GM18951 (cell line): ENCODE data around the gene LRMDA.

Experiments used
- POLR2A ChIP-seq: IDR thresholded peaks from 4 replicates; pipeline ENCODE4 v1.6.1; 2011; ENCODE audit warnings: mild to moderate bottlenecking; ENCODE audit not compliant: insufficient read length, insufficient read depth; ENCODE audit errors: extremely low read depth
- in situ Hi-C: fragments of 300-500 bp; cut with MboI; formaldehyde crosslinking; loops from one replicate; pipeline ENCODE4 v1.12.0; 2022; ENCODE audit warnings: low sequenced_read_pairs, mixed read lengths, inconsistent platforms; ENCODE audit not compliant: unreplicated experiment

The LRMDA gene

GRCh38 chr10:76394707-76395042 lies 963.3 kb downstream of the LRMDA start:
- in situ Hi-C loops = no loop called here
- no peak for TF ChIP-seq POLR2A

DNA sequence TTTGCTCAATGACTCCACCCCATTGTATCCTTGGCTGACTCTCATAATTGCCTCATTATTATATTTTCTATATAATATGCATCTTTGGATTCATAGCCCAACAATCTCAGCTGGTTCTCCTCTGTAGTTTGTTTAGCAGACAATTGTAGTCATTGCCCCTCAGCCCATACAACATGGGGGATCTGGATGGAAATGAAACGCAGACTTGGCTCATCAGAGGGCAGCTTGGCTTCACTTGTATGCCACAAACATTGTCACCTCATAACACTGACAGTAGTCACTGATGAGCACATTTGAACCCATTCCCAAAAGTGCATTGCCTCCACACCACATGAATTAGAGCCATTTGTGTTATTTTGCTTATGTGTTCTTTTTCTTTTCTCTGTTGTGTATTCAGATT lies 963.8 kb downstream of the LRMDA start:
- no peak for TF ChIP-seq POLR2A
- in situ Hi-C loops = no loop called here

DNA sequence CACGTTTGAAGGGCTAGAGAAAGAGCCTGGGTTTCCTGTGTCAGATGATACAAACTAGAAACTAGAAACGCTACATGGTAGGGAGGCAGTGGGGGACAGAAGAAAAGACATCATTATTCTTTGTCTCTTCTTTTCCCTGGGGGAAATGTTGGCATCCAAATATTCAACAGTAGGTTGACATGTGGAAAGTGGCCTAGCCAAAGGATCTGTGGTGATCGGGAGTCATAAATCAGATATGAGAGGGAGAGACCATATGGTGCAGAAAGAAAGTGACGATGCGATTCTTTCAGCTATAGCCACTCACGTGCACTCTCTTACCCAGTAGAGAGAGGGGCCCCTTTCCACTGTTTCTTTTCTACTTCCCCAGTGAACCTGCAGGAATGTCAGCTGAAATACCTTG lies 964.7 kb downstream of the LRMDA start:
- TF ChIP-seq POLR2A = no peak
- in situ Hi-C loops = no loop called here

DNA sequence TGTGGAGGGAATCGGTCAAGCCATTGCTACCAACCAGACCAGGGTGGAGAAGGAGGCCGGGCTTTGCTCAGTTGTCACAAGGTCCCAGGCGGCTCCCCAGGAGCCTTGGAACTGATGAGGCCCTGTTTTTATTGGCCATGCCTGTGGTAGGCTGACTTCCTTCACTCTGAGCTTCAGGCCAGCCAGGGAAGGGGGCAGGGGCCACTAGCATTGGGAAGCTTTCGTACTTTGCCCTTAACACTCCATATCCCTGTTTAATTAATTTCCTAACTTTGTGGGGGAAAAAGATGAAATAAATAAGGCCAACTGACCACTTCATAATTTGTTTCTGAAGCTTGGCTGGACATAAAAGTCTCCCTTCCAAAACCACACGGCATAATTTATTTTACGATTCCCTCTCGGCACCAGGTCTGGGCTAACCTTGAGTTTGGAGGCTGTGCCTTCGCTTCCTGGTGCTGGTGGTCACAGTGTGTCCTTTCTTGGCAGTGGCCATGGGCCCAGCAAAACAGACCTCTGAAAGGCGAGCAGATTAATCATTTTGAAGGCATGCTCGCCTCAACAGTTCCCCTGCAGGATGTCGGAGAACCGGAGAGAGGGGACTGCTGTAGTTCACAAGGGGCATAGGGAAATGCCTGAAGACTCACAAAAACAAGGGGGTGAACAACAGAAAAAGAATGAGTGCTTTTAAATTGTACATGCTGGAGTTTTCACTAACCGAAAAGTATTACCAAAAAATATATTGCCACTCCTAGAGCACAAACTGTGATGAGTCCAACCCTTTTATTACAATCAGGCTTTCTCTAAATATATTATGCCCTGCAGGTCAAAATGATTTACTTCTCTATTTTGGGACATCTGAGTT lies 966.0 kb downstream of the LRMDA start:
- in situ Hi-C loops = no loop called here
- TF ChIP-seq POLR2A = no peak

GRCh38 chr10:76398043-76398710 lies 966.8 kb downstream of the LRMDA start:
- in situ Hi-C loops = no loop called here
- no peak for TF ChIP-seq POLR2A

DNA sequence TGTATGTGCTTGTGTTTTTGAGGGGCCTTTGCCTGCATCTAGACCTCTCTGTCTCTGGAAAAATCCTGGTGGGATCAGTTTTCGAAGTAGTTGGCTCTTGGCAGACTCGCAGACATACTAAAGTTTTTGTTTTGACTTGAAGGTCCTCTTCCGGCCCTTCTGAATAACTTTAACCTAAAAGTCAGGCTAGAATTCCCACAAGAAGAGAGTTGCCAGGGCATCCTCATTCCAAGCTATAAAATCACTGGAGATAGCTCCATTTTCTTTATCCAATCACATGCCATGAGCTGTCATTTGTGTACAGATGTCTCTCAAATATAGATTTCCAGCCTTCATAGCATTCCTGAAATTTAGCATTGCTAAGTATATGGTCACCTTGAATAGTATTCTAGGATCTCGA lies 967.8 kb downstream of the LRMDA start:
- in situ Hi-C loops = no loop called here
- no peak for TF ChIP-seq POLR2A

DNA sequence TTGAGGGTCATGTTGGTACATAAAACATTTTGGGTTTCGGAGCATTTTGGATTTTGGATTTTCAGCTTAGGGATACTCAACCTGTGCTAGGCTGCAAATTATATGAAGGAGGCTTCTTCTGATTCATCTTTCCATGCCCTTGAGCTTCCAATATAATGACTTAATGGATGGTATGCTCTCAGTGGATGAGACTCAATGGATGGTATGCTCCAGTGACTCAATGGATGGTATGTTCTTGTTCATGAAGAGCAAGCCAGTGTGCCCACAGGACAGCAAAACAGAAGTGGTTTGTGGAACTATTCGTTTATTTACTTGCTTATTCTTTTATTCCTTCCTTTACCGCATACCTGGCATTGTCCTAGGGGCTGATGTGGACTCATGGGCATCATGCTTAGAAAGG lies 969.6 kb downstream of the LRMDA start:
- in situ Hi-C loops = no loop called here
- no peak for TF ChIP-seq POLR2A

- in situ Hi-C loops = no loop called here
- no peak for TF ChIP-seq POLR2A
Measured at GRCh38 chr10:76403912-76404311, 972.5 kb downstream of the LRMDA start.

DNA sequence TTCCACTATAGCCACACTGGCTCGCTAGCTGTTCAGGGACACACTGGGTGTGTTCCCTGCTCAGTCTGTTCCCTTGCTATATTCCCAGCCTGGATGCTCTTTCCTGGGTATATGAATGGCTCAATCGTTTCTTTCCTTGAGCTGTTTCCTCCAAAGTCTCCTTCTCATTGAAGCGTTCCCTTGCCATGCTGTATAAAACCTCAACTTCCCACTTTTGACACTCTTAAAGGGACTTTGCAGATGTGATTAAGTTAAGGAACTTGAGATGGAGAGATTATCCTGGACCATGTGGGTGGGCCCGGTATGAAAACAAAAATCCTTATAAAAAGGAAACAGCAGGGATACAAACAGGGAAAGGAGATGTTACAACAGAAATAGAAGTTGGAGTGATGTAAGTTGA lies 973.1 kb downstream of the LRMDA start:
- no peak for TF ChIP-seq POLR2A

DNA sequence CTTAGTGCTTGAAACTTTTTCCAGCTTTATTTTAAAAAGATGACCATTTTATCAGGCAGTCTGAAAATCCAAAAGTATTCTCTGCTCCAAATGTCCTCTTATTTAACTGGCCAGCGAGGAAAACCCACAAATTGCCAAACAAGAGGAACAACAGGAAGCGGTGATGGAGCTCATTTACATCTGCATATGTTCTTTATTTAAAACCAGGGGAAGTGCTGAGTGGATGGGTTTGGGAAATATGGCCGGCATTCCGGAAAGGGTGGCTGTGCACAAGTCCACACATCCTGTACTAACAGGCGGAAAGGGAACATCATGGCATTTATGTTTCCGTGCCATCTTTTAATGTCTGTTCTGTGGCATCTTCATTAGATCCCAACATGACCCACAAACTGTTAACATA lies 974.5 kb downstream of the LRMDA start:
- TF ChIP-seq POLR2A = no peak
- in situ Hi-C loops = no loop called here

More for the DNA sequence above, 973.1 kb downstream of the LRMDA start:
- in situ Hi-C loops = no loop called here

DNA sequence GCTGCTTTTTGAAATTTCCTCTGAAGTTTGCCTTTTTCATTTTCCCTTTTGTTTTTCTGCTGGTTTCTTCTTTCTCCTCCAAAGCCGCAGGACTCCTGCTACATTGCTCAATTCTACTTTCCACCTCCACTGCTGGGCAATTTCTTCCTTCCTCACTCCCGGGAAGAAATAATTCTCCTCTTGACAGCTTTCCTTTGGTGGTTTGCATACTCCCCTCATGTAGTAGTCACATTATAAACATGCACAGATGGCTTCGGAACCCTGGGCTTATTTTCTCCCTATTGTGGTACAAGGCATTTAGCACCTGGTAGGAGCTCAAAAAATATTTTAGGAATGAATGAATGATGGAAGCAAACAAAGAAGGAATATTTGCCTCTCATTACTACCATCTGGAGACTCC lies 977.2 kb downstream of the LRMDA start:
- TF ChIP-seq POLR2A = no peak
- in situ Hi-C loops = no loop called here

DNA sequence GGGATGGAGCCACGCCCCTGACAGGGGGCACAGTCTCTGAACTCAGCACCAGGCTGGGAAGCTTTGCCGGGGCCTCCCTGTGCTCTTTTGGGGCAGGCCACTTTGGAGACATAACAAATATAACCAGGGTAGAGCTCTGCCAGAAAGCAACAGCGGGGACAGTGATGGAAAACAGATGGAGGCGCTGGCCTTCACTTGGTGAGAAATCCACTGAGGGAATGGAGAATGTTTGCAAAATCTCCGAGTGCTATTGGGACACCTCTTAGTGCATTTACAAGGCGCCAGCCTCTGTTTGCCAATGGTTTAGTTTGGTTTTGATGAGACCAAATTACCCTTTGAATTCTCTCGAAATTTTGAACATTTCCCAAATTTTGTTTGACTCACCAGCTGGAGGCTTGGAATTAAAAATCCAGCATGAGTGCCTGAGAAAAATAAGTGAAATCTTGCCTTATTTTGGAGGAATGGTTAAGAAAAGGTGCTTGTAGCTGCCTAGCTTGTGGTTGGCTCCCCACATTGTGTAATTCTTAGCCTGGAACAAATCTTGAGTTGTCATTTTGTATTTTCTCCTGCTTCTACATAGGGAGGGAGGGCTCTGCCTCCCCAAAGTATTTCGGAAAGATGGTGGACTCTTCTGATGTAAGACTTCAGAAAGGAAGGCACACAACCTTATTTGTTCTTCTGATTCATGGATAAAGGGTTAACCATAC lies 980.5 kb downstream of the LRMDA start:
- TF ChIP-seq POLR2A = no peak
- in situ Hi-C loops = no loop called here

DNA sequence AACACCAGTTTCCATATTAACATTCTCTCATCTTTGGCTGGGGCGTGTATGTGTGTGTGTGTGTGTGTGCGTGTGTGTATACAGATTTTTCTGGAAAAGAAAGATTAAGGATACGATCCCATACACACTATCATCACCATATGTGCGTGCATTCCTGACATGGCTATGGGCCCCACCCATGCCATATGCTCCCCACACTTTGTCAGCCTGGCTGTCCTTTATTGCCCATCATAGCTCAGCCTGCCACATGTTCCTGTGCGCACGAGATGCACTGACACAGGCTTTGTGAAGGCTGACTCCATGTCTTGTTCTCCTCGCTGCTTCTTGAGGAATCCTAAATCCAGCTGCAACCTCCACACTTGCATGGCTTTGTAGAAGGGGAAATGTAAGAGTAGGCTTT lies 984.1 kb downstream of the LRMDA start:
- in situ Hi-C loops = no loop called here
- no peak for TF ChIP-seq POLR2A

DNA sequence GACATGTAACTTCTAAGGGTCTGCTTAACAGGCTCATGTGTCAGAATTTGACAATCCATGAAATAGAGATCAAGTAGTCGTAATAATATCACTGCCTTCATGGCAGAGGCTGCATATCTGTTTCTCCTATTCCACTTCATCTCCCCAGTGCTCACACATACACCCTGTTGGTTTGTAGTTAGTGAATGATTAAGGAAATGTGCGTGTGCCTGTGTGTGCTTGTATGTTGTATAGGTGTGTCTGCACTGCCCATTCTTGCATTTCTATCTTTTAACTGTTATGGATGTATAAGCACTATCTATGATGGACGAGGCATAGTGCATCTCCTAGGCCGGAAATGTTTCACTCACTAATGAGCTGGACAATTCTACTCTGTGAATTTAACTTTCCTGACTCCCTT lies 985.2 kb downstream of the LRMDA start:
- no peak for TF ChIP-seq POLR2A
- in situ Hi-C loops = no loop called here

DNA sequence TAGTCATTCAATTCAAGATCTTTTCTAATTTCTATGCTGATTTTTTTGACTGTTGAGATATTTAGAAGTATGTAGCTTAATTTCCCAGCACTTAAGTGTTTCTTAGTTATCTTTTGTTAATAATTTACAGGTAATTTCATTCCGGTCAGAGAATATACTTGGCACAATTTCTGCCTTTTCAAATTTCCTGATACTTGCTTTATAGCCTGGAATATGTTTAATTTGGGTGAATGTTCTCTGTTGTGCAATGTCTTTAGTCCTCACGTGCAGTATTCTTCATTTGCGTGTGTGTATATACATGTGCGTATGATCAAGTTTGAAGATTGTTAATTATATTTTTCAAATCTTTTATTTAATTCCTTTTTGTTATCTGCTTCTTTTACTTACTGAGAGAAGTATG lies 989.3 kb downstream of the LRMDA start:
- TF ChIP-seq POLR2A = no peak
- in situ Hi-C loops = no loop called here
